LHCN-M2 (cell line): Measurements from ENCODE around the gene SEMA3A. TPM values are rescaled to one million over a fixed set of nuclear protein-coding genes. Genes with fewer than 3 reads are reported as not detected.

ENCODE experiments used
- DNase-seq: peaks from one replicate; pipeline ENCODE4 v3.0.0-alpha.2; 2012; ENCODE audit warnings: low read depth
- total RNA-seq: library from RNA; depleted of rRNA; stranded (reverse); fragments of >200 nt; gene quantifications from 2 replicates; pipeline ENCODE4 v1.2.3, GENCODE V29; 2014

The SEMA3A gene
- total RNA-seq, 1 experiment from 2014 or later: 11.8 TPM

GRCh38 chr7:84196084-84196503, 1.5 kb upstream of the SEMA3A start:
- DNase-seq: peak; percentile 47

GRCh38 chr7:84195295-84196060, 889 bp upstream of the SEMA3A start:
- no peak for DNase-seq

DNA sequence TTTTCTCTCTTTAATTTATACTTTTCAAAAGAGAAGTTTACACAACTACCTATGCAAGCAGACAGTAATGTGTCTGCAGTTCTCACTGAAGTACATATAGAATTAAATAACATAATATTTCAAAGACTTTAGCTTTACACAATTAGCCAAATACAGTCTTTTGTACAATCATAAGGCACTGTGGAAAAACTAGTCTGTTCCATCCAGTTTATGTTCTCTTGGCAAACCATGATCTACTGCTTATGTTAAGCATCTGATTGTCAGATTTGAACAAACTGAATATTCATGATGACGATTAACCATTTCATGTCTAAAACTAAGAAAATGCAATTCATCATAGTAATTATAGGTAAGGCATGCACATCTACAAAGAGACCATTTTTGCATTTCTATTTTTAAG, 842 bp downstream of the SEMA3A start:
- no peak for DNase-seq

DNA sequence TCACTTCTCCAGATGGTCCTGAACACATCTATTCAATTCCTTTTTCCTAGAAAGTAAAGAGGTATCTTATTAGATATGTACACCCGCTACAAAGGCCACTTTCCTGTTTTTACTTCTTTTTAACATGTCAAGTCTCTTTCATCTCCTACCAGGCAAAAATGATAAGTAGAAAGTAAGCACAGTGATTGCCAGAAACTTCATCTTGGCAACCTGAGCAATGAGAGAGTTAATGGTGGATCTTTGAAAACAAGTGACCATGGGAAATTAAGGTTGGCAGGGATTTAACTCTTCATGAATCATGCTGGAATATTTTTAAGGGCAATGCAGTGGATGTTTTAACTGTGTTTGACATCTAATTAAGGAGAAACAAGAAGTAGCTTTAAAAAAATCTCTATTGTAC, 2.7 kb downstream of the SEMA3A start:
- DNase-seq: no peak

GRCh38 chr7:84191261-84191660, 3.3 kb downstream of the SEMA3A start:
- DNase-seq: no peak

GRCh38 chr7:84190016-84190705, 4.4 kb downstream of the SEMA3A start:
- DNase-seq: no peak

GRCh38 chr7:84188786-84189405, 5.7 kb downstream of the SEMA3A start:
- peak; percentile 46 for DNase-seq

DNA sequence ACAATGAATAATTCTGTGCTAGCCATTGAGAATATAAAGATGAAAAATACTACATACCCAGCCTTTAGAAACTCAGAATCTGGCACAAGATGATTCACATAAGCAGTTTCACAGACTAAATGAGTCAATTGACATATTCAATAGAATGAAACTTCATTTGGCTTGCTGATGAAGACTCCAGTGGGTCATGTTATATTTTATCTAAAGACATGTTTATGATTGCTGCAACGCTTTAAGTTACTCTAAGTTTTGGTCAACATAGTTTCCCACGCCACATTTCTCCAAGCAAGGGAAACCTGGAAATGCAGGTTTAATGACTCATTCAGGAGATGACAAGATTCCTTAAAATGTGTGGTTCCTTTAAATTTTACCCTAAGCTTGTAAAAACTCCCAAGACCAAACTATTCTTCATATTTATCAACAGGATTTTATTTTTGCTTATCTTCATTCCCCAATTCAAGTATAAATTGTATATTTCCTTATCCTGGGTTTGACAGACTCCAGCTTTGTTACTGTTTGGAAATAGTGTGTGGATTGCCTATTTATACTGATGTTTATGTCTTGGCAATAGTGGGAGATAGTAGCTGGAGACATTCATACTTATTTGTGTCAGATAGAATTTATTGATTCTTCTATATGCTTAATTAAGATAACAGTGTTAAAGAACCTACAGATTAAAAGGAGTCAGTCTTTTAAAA, 6.6 kb downstream of the SEMA3A start:
- no peak for DNase-seq

GRCh38 chr7:84187087-84187805, 7.3 kb downstream of the SEMA3A start:
- no peak for DNase-seq

- no peak for DNase-seq
Measured at GRCh38 chr7:84183741-84184140, 10.8 kb downstream of the SEMA3A start.

DNA sequence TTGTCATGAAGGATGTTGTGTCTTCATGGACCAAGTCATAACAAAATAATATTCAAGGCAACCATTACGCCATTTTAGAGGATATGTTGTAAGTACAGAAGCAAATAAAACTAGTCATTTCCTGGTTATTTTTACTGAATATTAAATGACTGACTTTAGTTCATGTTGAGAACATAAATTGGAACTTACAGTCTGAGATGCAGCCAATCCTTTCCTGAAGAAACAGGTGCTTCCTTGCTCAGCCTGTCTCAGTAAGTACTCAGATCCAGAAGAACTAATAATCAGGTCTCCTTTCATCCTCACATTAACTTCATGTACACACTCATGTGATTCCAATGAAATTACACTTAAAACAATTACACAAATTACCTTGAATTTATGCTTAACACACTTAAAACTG, 12.3 kb downstream of the SEMA3A start:
- no peak for DNase-seq

GRCh38 chr7:84181628-84182027, 13.0 kb downstream of the SEMA3A start:
- no peak for DNase-seq

DNA sequence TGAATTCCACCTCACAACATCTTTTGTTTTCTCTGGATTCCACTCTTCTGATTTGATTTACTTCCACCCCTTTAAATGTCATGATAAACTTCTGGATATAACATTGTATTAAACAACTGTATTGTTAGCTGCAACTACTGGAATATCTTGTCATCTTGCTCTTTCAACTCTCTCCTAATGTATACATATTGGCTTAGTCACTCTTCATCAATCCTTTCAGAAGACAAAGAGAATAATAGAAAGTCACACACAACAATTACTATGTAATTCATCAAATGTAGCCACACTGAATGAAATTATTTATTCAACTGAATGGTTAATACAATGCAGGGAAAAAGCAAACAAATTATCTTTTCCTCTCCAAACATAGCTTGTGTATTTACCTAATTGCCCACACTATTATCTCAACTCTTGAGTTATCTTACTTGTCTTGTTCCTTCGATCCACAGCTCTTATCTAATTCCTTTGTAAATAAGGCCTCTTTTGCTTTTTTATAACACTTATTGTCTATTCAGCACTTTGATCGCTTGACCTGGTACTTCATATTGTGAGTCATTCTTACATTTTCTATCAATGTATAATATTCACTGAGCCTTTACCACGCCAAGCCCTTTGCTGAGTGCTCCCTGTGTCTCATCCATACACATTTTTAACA, 16.7 kb downstream of the SEMA3A start:
- DNase-seq: no peak

GRCh38 chr7:84176716-84177115, 17.9 kb downstream of the SEMA3A start:
- no peak for DNase-seq

- no peak for DNase-seq
Measured at GRCh38 chr7:84175461-84175860, 19.1 kb downstream of the SEMA3A start.

GRCh38 chr7:84170646-84171045, 23.9 kb downstream of the SEMA3A start:
- DNase-seq: no peak

DNA sequence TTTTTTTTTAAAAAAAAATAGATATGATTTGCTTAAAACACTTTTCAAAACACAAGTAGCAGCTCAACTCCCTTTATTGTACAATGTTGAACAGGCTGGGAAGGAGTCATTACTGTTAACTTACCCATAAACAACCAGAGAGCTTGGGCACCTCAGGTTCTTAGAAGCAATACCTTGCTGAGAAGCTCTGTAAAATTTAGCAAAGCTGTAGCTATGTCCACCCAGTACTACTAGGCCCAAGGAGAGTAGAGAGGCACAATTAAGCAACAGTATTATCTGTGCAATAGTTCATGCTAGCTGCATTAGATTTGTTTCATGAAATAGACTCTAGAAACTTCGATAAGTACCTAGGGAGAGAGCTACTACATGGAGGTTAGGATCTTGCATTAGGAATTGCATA, 32.0 kb downstream of the SEMA3A start:
- DNase-seq: no peak

GRCh38 chr7:84162125-84162524, 32.5 kb downstream of the SEMA3A start:
- no peak for DNase-seq

DNA sequence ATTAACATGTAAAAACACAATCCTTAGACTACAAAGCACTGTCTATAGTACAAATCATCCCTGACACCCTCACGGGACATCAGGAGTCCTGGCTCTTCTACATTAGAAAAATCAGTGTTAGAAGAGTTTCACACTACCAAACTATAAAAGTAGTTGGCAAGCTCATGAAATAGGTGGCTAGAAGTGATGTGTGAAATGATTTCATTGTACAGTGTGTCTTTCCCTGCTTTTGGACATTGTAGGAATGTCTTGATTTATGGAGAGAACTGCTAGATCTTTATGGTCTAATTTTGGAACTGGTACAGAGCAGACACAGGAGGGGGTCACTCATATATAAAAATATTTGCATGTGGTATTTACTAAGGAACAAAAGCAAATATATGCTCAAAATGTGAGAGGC, 33.2 kb downstream of the SEMA3A start:
- no peak for DNase-seq

- no peak for DNase-seq
Measured at GRCh38 chr7:84159435-84159834, 35.2 kb downstream of the SEMA3A start.

- DNase-seq: no peak
Measured at GRCh38 chr7:84157171-84157570, 37.4 kb downstream of the SEMA3A start.
